Glutamatergic neuron (in vitro differentiated cells): ENCODE measurements around the gene PYGO2. TPM values are rescaled to one million over a fixed set of nuclear protein-coding genes. Genes with fewer than 3 reads are reported as not detected.
A peak's percentile ranks its signal among the peaks of the same experiment; 100 is the strongest.

ENCODE experiments used
- DNase-seq: peaks from one replicate; pipeline ENCODE4 v3.0.0; 2022
- H3K27ac Mint-ChIP-seq: one replicate; pipeline ENCODE4 v1.8.0; 2020; ENCODE audit warnings: mild to moderate bottlenecking, mixed read lengths, inconsistent platforms; ENCODE audit not compliant: unreplicated experiment
- H3K27me3 Mint-ChIP-seq: one replicate; pipeline ENCODE4 v1.8.0; 2020; ENCODE audit warnings: mild to moderate bottlenecking, moderate library complexity, mixed read lengths, inconsistent platforms; ENCODE audit not compliant: unreplicated experiment
- H3K36me3 Mint-ChIP-seq: one replicate; pipeline ENCODE4 v1.8.0; 2020; ENCODE audit warnings: mild to moderate bottlenecking, mixed read lengths, inconsistent platforms; ENCODE audit not compliant: unreplicated experiment
- H3K4me1 Mint-ChIP-seq: one replicate; pipeline ENCODE4 v1.8.0; 2020; ENCODE audit warnings: mild to moderate bottlenecking, low read depth, mixed read lengths, inconsistent platforms; ENCODE audit not compliant: unreplicated experiment
- H3K4me3 Mint-ChIP-seq: one replicate; pipeline ENCODE4 v1.8.0; 2020; ENCODE audit warnings: mild to moderate bottlenecking, mixed read lengths, inconsistent platforms; ENCODE audit not compliant: unreplicated experiment
- H3K9me3 Mint-ChIP-seq: one replicate; pipeline ENCODE4 v1.8.0; 2020; ENCODE audit warnings: mild to moderate bottlenecking, moderate library complexity, mixed read lengths, inconsistent platforms; ENCODE audit not compliant: unreplicated experiment
- total RNA-seq: library from RNA; stranded (reverse); fragmentation: NEBNext Ultra II Directional; extraction: Animal tissue kit (Norgen Biotek cat#: 25700); gene quantifications from one replicate; pipeline ENCODE4 v1.2.1, GENCODE V29; 2021; ENCODE audit not compliant: unreplicated experiment
- TF ChIP-seq, protein P1 (sequence below): fragments of 200-600 bp; sonication (generic); IDR thresholded peaks from one replicate; pipeline ENCODE4 v1.5.0; 2021; ENCODE audit not compliant: partially characterized antibody, unreplicated experiment

Gene PYGO2
- total RNA-seq, 1 donor from 2014 or later, result 32.7 TPM

DNA sequence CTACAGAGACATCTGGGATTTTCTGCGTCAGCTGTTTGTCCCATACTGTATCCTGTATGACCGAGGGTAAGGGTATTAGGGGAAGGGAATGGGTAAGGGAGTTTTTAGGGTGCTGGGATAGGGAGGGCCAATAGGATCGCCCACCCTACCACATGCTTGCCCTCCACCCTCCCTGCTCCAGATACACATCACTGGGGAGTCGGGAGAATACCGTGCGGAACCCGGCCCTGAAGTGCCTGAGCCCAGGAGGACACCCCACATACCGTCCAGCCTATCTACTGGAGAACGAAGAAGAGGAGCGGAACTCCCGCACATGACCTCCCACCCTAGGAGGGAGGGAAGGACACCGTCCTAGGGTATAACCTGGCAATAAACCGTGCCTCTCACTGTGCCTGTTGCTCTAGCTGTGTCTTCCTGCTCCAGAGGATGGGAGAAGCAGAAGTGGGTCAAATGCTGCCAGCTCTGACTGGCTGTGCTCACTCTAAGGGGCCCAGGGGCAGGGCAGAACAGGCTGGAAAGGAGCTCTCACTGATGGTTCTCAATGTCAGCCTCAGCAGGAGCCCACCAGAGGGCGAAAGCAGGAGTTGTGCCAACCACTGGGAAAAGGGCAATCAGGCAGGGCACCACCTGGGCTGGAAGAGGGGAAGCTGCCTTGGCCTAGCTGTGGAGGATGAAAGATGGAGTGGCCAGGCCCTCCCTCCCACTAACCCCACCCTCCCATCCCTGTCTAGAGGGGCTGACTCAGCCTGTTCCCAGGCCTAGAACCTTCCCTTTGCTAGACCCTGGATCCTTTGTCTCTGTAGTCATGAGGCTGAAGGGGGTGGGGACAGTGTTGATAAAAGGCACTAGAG lies 31.4 kb upstream of the PYGO2 start:
- no peak for DNase-seq
- TF ChIP-seq, protein P1, sequence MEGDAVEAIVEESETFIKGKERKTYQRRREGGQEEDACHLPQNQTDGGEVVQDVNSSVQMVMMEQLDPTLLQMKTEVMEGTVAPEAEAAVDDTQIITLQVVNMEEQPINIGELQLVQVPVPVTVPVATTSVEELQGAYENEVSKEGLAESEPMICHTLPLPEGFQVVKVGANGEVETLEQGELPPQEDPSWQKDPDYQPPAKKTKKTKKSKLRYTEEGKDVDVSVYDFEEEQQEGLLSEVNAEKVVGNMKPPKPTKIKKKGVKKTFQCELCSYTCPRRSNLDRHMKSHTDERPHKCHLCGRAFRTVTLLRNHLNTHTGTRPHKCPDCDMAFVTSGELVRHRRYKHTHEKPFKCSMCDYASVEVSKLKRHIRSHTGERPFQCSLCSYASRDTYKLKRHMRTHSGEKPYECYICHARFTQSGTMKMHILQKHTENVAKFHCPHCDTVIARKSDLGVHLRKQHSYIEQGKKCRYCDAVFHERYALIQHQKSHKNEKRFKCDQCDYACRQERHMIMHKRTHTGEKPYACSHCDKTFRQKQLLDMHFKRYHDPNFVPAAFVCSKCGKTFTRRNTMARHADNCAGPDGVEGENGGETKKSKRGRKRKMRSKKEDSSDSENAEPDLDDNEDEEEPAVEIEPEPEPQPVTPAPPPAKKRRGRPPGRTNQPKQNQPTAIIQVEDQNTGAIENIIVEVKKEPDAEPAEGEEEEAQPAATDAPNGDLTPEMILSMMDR, result no peak
- Mint-ChIP-seq H3K27ac (no peak overlapping the region), H3K27me3 (peaks cover 5% of the 10 kb centered on the region), H3K9me3 (no peaks in the 10 kb centered on the region), H3K36me3 (peaks cover 5% of the 10 kb centered on the region), H3K4me1 (peaks cover 3% of the 10 kb centered on the region), H3K4me3 (no peak overlapping the region)

DNA sequence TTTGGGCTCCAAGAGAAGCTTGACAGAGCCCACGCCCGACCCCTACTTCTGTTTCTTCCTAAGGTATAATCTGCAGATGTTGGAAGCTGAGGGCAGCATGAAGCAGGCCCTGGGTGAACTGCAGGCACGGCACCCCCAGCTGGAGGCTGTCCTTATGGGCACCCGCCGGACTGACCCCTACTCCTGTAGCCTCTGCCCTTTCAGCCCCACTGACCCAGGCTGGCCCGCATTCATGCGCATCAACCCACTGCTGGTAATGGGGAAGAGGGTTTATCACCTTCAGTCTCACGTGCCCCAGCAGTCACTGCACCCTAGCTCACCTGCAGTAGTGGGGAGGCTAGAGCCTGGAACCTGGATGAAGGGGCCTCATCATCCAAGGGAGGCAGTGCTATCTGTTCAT lies 28.7 kb upstream of the PYGO2 start:
- Mint-ChIP-seq H3K27ac (no peak overlapping the region), H3K36me3 (peaks cover 5% of the 10 kb centered on the region), H3K4me1 (peaks cover 3% of the 10 kb centered on the region), H3K4me3 (no peak overlapping the region), H3K9me3 (no peaks in the 10 kb centered on the region), H3K27me3 (peaks cover 5% of the 10 kb centered on the region)
- TF ChIP-seq, protein P1, result no peak
- no peak for DNase-seq

DNA sequence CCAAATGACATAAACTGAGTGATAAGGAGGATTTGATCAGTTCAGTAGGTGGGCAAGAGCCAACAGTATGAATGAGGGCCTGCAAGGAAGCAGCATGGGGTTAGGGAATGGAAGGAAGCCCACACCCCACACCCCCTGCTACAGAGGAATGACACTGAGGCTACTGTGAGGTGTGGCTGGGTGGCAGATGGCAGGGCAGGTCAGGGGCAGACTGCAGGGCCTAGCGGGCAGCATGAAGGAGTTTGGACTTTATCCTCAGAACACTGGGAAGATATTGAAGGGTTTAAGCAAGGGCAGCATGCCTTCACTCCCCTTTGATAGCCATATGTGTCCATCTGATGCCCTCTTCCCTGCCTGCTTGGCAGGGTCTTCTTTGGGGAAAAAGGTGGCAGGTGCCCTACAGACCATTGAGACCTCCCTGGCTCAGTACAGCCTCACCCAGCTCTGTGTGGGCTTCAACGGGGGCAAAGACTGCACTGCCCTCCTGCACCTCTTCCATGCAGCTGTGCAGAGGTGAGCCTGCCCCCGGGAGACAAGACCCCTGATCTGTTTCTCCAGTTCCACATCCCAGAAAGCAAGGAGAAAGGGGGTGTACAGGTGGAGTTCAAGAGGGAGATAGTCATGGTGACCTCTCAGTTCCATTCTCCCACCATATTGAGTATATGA lies 27.7 kb upstream of the PYGO2 start:
- H3K4me3 Mint-ChIP-seq, result no peak overlapping the region
- peaks cover 3% of the 10 kb centered on the region for H3K4me1 Mint-ChIP-seq
- no peak for DNase-seq
- TF ChIP-seq, protein P1, result no peak
- H3K9me3 Mint-ChIP-seq, result no peaks in the 10 kb centered on the region
- H3K27me3 Mint-ChIP-seq, result peaks cover 5% of the 10 kb centered on the region
- H3K36me3 Mint-ChIP-seq, result peaks cover 5% of the 10 kb centered on the region
- H3K27ac Mint-ChIP-seq, result peak overlapping the region; percentile 14

DNA sequence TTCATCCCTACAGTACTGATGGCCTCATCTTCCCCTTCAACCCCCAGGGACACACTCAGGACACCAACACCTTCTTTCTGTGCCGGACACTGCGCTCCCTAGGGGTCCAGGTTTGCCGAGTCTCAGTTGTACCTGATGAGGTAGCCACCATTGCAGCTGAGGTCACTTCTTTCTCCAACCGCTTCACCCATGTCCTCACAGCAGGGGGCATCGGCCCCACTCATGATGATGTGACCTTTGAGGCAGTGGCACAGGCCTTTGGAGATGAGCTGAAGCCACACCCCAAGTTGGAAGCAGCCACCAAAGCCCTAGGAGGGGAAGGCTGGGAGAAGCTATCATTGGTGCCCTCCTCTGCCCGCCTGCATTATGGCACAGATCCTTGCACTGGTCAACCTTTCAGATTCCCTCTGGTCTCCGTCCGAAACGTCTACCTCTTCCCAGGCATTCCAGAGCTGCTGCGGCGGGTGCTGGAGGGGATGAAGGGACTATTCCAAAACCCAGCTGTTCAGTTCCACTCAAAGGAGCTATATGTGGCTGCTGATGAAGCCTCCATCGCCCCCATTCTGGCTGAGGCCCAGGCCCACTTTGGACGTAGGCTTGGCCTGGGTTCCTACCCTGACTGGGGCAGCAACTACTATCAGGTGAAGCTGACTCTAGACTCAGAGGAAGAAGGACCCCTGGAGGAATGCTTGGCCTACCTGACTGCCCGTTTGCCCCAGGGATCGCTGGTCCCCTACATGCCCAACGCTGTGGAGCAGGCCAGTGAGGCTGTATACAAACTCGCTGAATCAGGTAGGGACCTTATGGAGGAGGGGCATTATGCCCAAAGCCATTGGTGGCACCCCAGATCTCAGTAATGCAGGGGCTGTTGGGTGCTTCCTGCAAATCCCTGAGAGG lies 26.7 kb upstream of the PYGO2 start:
- H3K27me3 Mint-ChIP-seq, result peaks cover 5% of the 10 kb centered on the region
- H3K9me3 Mint-ChIP-seq, result peaks cover 2% of the 10 kb centered on the region
- H3K27ac Mint-ChIP-seq, result no peak overlapping the region
- H3K36me3 Mint-ChIP-seq, result peaks cover 5% of the 10 kb centered on the region
- DNase-seq, result no peak
- TF ChIP-seq, protein P1, result no peak
- no peak overlapping the region for H3K4me3 Mint-ChIP-seq
- H3K4me1 Mint-ChIP-seq, result peaks cover 3% of the 10 kb centered on the region
